Effector memory CD4-positive, alpha-beta T cell (primary cell): ENCODE measurements around the gene S100A1.

Source experiments
- DNase-seq, 3 donors: peaks; one replicate each; pipeline ENCODE4 v3.0.0-alpha.2; 2020
- H3K27ac ChIP-seq: 2 replicates; pipeline ENCODE4 v1.7.0; 2013; ENCODE audit warnings: mild to moderate bottlenecking, low read length, moderate library complexity; ENCODE audit not compliant: insufficient read depth, poor library complexity, severe bottlenecking
- H3K27me3 ChIP-seq: replicated peaks from 2 replicates; pipeline ENCODE4 v1.7.0; 2013; ENCODE audit warnings: mild to moderate bottlenecking, low read length; ENCODE audit not compliant: insufficient read depth, control insufficient read depth, poor library complexity, severe bottlenecking
- H3K36me3 ChIP-seq: 2 replicates; pipeline ENCODE4 v1.7.0; 2013; ENCODE audit warnings: mild to moderate bottlenecking, low read length, moderate library complexity; ENCODE audit not compliant: control insufficient read depth, insufficient read depth
- H3K4me1 ChIP-seq: 2 replicates; pipeline ENCODE4 v1.7.0; 2013; ENCODE audit warnings: low read length, mild to moderate bottlenecking; ENCODE audit not compliant: control insufficient read depth, insufficient read depth, poor library complexity, severe bottlenecking
- H3K4me3 ChIP-seq: 2 replicates; pipeline ENCODE4 v1.7.0; 2013; ENCODE audit warnings: low read length, low read depth, mild to moderate bottlenecking; ENCODE audit not compliant: insufficient read depth, poor library complexity, severe bottlenecking
- H3K9me3 ChIP-seq: 2 replicates; pipeline ENCODE4 v1.7.0; 2013; ENCODE audit warnings: mild to moderate bottlenecking, low read length, moderate library complexity; ENCODE audit not compliant: control insufficient read depth

Gene S100A1

DNA sequence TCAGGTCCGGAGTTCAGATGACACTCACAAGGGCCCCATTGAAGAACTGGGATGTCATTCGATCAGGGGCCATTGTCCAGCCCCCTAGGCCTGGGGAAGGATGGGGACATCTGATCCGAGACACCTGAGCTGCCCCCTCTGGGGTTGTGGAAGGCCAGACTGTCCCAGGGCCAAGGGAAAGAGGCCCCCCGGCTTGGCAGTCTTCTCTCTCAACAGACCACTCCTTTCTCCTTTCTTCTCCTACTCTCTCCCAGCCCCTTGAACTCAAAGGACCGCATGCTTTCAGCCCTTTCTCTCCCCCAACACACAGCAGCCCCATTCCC, 1.1 kb downstream of the S100A1 start:
- no peak for DNase-seq
- H3K27ac ChIP-seq = no peak overlapping the region
- no peaks in the 10 kb centered on the region for H3K9me3 ChIP-seq
- no peak overlapping the region for H3K4me3 ChIP-seq
- H3K36me3 ChIP-seq = no peaks in the 10 kb centered on the region
- no peaks in the 10 kb centered on the region for H3K4me1 ChIP-seq
- H3K27me3 ChIP-seq = no peaks in the 10 kb centered on the region

GRCh38 chr1:153629971-153630370, 1.7 kb downstream of the S100A1 start:
- Histone ChIP-seq H3K27me3 (no peaks in the 10 kb centered on the region), H3K36me3 (no peaks in the 10 kb centered on the region), H3K4me1 (peaks cover under 1% of the 10 kb centered on the region), H3K27ac (no peak overlapping the region), H3K9me3 (no peaks in the 10 kb centered on the region), H3K4me3 (no peak overlapping the region)
- DNase-seq = no peak

GRCh38 chr1:153630384-153630783, 2.1 kb downstream of the S100A1 start:
- no peaks in the 10 kb centered on the region for H3K27me3 ChIP-seq
- H3K27ac ChIP-seq = no peak overlapping the region
- no peaks in the 10 kb centered on the region for H3K9me3 ChIP-seq
- peaks cover 5% of the 10 kb centered on the region for H3K4me1 ChIP-seq
- DNase-seq = no peak
- H3K36me3 ChIP-seq = no peaks in the 10 kb centered on the region
- no peak overlapping the region for H3K4me3 ChIP-seq

DNA sequence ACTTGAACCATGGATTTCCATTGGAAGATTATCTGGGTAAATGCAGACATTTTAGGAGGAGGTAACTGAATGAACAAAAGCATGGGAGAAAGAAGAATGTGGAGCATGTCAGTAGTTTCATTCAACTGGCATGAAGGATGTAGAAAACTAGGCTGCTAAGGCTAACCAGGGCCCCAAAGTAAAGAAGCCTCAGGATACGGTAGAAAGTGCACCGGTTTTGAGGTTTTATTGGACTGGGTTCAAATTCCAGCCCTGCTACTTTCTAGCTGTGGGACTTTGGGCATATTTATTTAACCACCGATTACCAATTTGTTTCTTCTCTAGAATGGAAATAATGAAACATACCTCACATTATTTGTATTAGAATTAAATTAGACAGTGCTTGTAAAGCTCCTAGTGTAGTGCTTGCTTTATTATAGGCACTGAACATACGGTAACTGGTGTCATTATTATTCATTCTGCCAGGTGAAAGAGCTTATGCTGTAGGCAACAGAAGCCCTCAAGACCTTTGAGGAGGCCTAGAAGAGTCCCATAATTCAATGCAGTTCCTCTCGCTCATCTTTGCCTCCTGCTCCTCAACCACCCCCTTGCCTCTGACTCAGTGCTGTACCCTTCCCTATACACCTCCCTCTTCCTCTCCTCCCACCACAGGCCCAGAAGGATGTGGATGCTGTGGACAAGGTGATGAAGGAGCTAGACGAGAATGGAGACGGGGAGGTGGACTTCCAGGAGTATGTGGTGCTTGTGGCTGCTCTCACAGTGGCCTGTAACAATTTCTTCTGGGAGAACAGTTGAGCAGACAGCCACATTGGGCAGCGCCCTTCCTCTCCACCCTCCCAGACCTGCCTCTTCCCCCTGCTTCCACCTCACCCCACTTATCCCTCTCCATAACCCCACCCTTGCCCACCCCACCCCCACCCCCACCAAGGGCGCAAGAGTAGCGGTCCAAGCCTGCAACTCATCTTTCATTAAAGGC, 3.1 kb downstream of the S100A1 start:
- Histone ChIP-seq H3K4me3 (no peak overlapping the region), H3K27me3 (no peaks in the 10 kb centered on the region), H3K9me3 (no peaks in the 10 kb centered on the region), H3K4me1 (peaks cover 7% of the 10 kb centered on the region), H3K27ac (no peak overlapping the region), H3K36me3 (peaks cover 3% of the 10 kb centered on the region)
- no peak for DNase-seq

GRCh38 chr1:153633161-153633753, 5.0 kb downstream of the S100A1 start:
- no peak for DNase-seq
- H3K27ac ChIP-seq = peak overlapping the region; percentile 99
- H3K4me1 ChIP-seq = peaks cover 7% of the 10 kb centered on the region
- H3K4me3 ChIP-seq = no peak overlapping the region
- H3K27me3 ChIP-seq = no peaks in the 10 kb centered on the region
- peaks cover 21% of the 10 kb centered on the region for H3K36me3 ChIP-seq
- no peaks in the 10 kb centered on the region for H3K9me3 ChIP-seq

- Histone ChIP-seq H3K36me3 (peaks cover 29% of the 10 kb centered on the region), H3K27ac (peak within 1 kb of the TSS; percentile 99), H3K4me1 (peaks cover 7% of the 10 kb centered on the region), H3K27me3 (no peaks in the 10 kb centered on the region), H3K4me3 (peak within 1 kb of the TSS; percentile 78), H3K9me3 (no peaks in the 10 kb centered on the region)
- DNase-seq = peak; percentile 91 to 95 (median 94)
These were observed 5.8 kb downstream of the S100A1 start, which contains the start of gene CHTOP for GRCh38 chr1:153633754-153634665. CHTOP (plus strand) TSS chr1:153634066; CDS start chr1:153636589, 2,523 bp downstream.

- no peak for DNase-seq
- H3K9me3 ChIP-seq = no peaks in the 10 kb centered on the region
- H3K27ac ChIP-seq = no peak overlapping the region
- H3K36me3 ChIP-seq = peaks cover 48% of the 10 kb centered on the region
- peak overlapping the region; percentile 78 for H3K4me3 ChIP-seq
- H3K27me3 ChIP-seq = no peaks in the 10 kb centered on the region
- peaks cover 7% of the 10 kb centered on the region for H3K4me1 ChIP-seq
These were observed 7.6 kb downstream of the S100A1 start for GRCh38 chr1:153635872-153636271.

DNA sequence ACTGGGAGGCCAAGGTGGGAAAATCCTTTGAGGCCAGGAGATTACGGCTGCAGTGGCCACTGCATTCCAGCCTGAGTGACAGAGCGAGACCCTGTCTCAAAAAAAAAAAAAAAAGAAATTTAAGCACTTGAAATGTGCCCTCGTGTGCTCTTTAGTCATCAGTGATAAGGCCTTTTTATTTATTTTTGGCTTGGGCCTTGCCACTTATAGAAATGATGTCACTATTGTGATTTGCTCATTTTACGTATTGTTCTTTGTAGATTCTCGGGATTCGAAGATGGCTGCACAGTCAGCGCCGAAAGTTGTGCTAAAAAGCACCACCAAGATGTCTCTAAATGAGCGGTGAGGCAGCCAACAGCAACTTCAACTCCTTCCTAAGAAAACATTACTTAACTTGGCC, 8.1 kb downstream of the S100A1 start:
- Histone ChIP-seq H3K4me1 (peaks cover 7% of the 10 kb centered on the region), H3K36me3 (peaks cover 52% of the 10 kb centered on the region), H3K4me3 (no peak overlapping the region), H3K27ac (no peak overlapping the region), H3K9me3 (no peaks in the 10 kb centered on the region), H3K27me3 (no peaks in the 10 kb centered on the region)
- no peak for DNase-seq

- no peak overlapping the region for H3K27ac ChIP-seq
- H3K27me3 ChIP-seq = no peaks in the 10 kb centered on the region
- DNase-seq = no peak
- no peaks in the 10 kb centered on the region for H3K9me3 ChIP-seq
- H3K4me3 ChIP-seq = no peak overlapping the region
- H3K4me1 ChIP-seq = peaks cover 7% of the 10 kb centered on the region
- H3K36me3 ChIP-seq = peaks cover 71% of the 10 kb centered on the region
These were observed 10.0 kb downstream of the S100A1 start for GRCh38 chr1:153638261-153638660.
